Stimulated activated CD8-positive, alpha-beta memory T cell treated with anti-CD3 and anti-CD28 coated beads, Interleukin-7, amount 100 ng/mL, for 24 hours (primary cell): ENCODE measurements around the gene TRIM67.

Experiments used
- DNase-seq: peaks from one replicate; pipeline ENCODE4 v3.0.0-alpha.2; 2020; ENCODE audit warnings: low read depth

TRIM67 gene

DNA sequence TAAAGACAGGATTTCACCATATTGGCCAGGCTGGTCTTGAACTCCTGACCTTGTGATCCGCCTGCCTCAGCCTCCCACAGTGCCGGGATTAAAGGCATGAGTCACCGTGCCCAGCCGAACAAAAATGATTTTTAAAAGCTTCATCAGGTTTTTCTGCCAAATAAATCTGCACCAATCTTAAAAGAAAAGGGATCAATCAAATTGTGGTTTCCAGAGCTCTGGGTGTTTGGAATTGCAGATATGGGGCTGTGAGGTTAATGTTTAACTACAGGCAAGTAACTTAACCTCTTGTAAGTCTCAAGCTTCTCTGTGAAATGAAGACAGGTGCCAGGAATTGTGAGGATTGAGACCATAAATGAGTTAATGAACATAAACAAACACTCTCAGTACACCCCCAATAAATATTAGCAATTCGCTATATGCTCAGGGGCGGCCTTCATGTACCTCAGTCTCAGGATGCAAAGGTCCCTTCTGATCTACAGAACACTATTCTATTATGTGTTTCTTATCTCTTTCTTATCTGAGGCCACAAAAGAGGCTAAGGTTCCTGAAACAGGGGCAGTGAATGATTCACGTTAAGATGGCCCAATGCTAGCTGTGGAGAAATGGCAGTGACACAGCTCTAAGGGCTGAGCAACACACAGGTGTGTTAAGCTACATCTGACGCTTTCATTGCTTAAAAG is 72.0 kb downstream of the TRIM67 start:
- DNase-seq, result no peak

DNA sequence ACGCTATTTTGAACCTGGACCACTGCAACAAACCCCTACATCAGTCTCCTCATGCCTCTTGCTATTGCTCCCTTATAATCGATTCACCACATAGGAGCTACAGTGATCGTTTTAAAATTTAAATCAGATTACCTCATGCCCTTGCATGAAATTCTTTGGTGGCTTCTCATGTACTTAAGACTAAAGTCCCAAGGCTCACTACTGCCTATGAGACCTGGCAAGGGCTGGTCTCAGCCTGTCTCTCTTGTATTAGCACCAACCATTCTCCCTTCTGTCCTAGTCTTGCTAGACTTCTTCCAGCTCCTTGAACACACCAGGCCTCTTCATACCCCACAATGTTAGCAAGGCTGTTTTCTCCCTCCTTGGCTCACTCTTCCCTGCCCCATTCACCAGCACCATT is 72.6 kb downstream of the TRIM67 start:
- no peak for DNase-seq

- no peak for DNase-seq
Measured at GRCh38 chr1:231235526-231236207, 73.8 kb downstream of the TRIM67 start.

- DNase-seq, result no peak
Measured at GRCh38 chr1:231236208-231236591, 74.3 kb downstream of the TRIM67 start.

- no peak for DNase-seq
Measured at GRCh38 chr1:231236938-231237337, 75.1 kb downstream of the TRIM67 start.

DNA sequence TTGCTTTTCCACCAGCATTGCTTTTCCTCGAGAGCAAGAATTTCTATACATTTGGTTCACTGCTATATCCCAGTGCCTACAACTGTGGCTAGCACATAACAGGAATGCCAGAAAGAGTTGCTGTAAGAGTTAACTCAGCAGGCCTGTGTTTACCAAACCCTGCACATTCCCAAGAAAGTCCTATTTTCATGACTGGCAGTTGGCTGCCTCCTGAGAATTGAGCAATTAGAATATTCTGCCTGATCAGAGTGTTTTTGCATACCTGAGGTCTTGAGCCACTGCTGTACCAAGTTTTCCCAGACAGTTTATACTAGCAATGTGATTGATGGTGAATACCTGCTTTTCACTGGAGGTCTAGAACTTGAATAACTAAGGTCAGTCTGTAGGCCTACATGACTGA is 76.4 kb downstream of the TRIM67 start:
- DNase-seq, result no peak

DNA sequence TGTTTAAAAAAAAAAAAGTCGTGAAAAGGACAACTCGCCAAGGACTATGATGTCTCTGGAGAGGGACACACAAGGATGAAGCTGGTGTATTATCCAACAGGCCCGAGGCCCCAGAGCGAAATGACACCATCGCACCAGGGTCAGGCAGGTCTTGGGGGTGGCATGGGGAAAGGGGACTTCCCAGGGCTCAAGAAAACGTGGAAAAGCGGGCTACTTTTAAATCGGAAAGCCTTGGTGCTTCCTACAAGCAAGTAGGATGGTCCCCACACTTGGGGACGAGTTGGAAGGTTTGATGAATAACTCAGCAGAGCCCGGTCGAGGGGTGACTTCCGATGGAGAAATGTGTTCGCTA is 78.6 kb downstream of the TRIM67 start:
- peak; percentile 0 for DNase-seq

DNA sequence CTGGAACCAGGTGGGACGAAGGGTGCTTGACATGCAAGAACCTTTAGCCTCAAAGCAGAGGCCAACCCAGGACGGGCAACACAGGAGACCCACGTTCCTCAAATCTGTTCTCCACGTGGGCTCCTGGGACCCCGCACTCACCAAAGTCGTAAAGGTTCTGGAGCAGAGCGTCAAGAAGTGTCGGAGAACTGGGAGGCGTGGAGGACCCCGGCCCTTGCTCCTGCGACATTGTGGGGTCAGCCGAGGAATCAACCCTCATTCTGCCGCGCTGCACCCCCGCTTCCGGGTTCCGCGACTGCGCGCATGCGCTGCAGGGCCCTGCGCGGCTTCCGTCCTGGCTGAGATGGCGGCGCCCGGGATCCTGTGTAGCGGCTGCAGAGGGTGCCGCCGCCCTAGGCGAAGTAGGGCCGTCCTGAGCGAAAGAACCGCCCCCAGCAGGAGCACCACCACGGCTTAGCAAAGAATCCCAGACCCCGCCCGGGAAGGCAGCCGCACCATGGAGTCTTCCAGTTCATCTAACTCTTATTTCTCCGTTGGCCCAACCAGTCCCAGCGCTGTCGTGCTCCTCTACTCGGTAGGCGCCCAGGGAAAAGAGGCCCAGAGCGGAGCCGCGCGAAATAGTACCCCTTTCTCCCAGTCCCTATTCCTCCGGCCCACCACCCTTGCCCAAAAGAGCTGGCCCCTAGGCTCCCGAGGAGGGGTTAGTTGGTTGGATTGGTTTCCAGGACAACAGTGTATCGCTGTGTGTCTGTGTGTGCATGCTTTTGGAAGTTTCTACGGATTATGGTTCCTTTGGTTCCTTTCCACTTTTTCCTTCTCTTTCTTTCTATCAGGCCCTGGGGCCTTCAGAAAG is 79.3 kb downstream of the TRIM67 start, which contains the start of gene GNPAT:
TSS of gene GNPAT (plus strand) at position 330 of the 853 bp plus-strand sequence. CDS start at position 497, 167 bp downstream.
- DNase-seq, result peak; percentile 80

DNA sequence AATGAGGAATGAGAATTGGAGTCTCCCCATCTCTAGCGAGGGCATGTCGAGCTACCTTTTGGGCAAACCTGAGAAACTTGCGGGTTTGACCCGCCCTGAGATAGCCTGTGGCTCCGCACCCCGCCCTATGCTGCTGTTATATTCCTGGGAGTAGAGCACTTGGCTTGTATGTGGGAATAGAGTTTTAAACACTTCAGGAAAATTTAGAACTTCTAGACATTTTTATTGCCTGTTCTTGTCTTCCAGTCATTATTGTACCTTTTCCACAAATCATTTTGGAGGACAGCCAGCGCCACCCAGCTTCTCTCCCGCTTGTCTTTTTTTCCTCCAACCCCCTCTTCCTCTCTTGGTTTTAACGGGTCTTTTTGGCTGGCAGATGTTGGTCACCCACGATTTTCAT is 79.9 kb downstream of the TRIM67 start:
- no peak for DNase-seq

DNA sequence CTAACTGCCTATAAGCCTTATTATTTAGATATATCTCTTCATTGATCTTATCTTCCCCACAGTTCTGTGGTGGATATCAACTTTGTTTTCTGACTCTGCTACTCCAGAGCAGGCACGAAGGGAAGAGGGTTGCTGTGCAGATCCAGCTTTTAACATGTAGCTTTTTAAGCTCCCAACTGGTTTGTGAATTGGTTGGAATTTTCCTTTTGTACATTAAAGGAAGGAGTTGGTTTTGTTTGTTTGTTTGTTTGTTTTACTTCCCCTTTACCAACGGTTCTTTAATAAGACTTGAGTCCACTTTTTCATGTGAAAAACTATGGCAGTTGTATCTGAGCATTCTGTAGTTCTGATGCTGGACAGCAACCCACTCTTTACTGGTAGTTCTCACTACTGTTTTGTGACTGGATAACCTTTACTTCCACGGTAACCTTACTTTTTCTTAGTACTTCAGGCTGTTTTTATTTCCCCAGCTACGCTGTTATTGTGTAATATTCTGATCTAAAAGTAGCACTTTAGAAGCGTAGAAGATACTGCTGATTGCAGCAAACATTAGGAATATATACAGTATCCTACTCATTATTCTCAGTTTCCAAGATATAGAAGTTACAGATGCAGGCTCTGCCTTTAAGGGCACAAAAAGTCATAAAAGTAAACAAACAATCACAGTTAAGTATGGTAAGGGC is 80.8 kb downstream of the TRIM67 start:
- no peak for DNase-seq

GRCh38 chr1:231248778-231249177 is 86.9 kb downstream of the TRIM67 start:
- DNase-seq, result no peak

DNA sequence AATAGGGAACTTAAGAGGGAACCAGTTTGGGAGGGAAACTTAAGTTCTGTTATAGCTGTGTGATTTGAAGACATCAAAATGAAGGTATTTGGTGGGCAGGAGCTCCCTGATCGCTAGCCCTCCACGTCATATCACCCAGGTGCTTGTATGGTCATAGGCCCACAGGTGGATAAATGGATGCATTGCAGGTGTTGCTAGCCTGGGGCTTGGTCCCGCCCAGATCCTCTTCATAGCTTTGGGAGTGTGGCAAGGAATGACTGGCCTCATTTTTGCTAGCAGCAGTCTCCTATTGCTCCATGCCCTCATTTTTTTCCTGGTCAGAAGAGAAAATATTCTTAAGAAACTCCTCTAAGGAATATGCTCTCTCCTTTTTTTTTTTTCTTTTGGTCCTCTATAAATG is 90.5 kb downstream of the TRIM67 start:
- no peak for DNase-seq

- DNase-seq, result no peak
Measured at GRCh38 chr1:231260351-231260750, 98.5 kb downstream of the TRIM67 start.

- no peak for DNase-seq
Measured at GRCh38 chr1:231264642-231265041, 102.8 kb downstream of the TRIM67 start.

DNA sequence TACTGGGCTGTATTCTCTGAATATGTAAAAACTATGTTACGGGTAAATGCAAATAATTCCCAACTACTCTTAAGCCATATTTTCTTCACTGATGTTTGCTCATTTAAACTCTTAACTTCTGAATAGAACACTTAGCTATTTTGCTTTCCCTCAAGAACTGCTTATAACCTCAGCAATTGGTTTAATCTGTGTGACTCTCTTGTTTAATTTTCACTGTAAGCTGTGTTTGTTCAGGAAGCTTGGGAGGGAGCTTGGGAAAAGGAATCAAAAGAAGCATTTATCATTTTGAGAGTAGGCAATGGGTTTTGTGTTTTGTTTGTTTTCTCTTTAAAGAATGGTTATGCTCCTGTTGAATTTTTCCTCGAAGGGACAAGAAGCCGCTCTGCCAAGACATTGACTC is 103.5 kb downstream of the TRIM67 start:
- DNase-seq, result no peak

GRCh38 chr1:231266811-231267322 is 105.0 kb downstream of the TRIM67 start:
- no peak for DNase-seq
